GM18858 (cell line): ENCODE results near the gene DDX53.

ENCODE experiments used
- ATAC-seq: cut with Tn5 transposase; IDR thresholded peaks from one replicate; pipeline ENCODE4 v1.9.1; 2021; ENCODE audit not compliant: unreplicated experiment

Gene DDX53

GRCh38 chrX:22999696-23000223, at the start of gene DDX53:
TSS of gene DDX53 (plus strand) at chrX:22999960. CDS start at chrX:23000058, 98 bp downstream.
- ATAC-seq, result no peak

DNA sequence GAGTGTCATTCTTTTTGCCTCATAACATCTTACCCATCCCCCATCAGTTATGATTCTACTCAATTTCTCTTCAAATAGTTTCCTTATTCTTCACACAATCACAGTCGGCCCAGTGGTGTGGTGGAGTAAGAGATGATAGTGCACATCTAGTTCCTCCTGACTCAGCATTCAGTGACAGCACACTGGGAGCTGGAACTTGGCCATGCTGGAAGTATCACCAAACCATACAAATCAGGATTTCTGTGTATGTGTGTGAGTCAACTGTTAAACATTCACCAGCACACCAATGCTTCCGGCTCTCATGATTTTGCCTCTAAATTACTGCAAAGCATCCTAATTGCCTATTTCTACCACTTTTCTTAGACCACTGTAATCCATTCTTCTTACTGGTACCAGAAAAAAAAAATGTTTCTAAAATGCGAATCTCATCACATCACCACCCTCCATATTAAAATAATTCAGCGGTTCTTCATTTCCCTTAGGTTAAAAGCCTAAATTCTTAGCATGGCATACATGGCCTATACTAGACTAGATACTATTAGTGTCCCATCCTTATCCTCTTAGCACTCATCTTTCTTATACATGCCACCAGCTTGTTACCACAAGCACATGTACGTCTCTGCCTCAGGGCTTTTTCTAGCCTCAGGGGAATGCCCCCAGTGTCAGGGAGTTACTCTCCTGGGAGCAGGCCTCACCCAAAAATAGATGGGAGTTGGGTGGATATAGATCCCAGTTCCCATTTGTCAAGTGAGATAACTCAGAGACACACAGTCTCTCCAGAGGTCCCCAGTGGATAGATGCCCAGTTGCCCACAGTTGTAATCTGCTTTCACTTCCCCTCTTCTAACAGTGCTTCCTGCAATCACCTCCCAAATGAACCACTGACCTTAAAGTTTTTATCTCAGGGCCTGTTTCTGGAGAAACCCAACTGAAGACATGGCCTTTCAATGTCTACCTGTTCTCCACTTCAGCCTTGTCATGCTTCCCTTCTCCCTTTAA, 49.2 kb upstream of the DDX53 start:
- no peak for ATAC-seq

- ATAC-seq, result no peak
Observed at GRCh38 chrX:22952010-22952409, 47.8 kb upstream of the DDX53 start.

DNA sequence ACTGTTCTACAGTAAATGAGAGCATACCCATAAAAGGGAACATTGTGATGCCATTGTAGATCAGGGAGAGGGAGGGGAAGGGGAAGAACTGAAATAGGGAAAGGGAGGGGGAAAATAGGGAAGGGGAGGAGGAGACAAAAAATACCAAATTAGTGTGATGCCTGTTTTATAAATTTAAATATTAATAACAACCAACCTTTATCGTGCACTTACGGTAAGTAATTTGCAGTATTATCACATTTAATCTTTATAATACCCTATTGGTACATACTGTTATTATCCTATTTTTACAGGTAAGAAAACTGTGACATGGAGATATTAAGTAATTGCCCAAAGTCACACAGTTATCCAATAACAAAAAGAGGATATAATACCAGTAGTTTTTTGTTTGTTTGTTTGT, 41.5 kb upstream of the DDX53 start:
- ATAC-seq, result no peak

DNA sequence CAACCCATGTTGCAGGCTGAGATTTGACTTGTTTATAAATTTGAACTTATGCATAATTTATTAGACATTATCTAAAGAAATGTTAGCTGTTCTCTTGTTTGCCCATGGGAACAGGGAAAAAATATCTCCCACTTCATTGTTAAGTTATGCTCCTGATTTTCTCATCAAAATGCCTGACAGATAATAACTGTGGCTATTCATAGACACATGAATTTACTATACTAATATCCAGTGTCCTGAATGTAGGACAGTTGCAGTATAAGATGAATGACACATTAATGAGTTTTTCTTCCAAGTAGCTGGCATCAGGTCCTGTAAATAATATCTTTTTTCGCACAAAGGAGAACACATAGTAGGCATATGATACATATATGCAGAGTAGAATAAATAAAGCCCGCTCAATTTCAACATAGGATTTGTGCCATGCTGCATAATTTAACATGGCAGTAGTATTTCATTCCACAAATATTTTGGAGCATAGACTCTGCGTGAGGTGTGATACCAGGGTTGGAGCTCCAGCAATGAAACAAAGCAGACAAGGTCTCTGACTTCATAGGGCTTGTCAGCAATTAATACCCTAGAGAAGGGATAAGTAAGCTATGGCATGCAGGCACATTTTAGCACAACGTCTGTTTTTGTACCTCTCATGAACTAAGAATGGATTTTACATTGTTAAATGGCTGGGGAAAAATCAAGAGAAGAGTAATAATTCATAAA, 40.4 kb upstream of the DDX53 start:
- no peak for ATAC-seq

- ATAC-seq, result no peak
Observed at GRCh38 chrX:22963196-22963595, 36.6 kb upstream of the DDX53 start.

GRCh38 chrX:22968494-22968893, 31.3 kb upstream of the DDX53 start:
- ATAC-seq, result no peak

- no peak for ATAC-seq
Observed at GRCh38 chrX:22969411-22969810, 30.3 kb upstream of the DDX53 start.

DNA sequence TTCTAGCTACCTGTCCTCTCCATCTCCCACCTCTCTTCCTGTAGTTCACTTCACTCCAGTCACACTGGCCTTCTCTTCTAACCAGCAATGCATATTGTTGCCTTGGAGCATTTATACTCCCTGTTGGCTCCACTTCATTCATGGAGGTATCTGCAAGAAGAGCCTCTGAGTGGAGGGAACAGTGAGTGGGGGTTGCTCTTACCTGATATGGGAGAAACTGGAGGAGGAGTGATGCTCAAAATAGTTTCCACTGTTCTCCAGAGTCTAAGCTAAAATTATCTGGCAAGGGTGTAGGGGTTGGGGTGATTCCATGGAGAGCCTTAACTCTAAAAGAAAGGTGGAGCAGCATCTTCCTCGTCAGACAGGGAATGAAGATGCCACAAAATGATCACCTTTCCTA, 28.9 kb upstream of the DDX53 start:
- no peak for ATAC-seq

DNA sequence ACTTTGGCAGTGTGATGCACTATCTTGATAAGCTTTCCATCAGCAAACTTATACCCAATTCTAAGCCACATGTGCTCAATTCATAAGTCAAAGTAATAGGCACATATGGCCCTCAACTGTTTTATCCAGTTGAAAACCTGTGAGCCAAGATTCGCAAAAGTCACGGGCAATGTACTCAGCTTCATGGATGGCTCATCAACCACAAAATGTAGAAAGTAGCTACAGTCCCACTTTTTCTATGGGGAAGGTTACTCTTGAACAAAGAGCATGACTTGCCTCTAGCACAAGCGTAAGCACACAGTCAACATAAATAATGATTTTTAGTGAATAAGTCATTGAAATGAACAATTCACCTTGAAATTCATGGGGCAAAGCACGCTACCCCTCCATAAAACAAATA, 25.1 kb upstream of the DDX53 start:
- ATAC-seq, result no peak

DNA sequence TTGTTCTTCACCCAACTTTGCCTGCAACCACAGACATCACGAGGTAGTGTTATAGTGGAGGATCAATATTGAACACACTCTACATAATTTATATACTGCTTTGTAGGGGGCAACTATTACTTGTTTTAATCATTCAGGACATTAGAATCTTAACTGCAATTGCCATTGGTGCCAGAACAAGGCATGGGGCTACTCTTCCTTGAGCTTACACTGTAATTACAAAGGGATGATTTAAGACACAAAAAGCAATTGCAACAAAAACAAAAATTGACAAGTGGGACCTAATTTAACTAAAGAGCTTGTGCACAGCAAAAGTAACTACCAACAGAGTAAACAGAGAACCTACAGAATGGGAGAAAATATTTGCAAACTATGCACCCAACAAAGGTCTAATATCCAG, 24.0 kb upstream of the DDX53 start:
- ATAC-seq, result no peak

- ATAC-seq, result no peak
Observed at GRCh38 chrX:22985958-22986357, 13.8 kb upstream of the DDX53 start.

GRCh38 chrX:22987452-22987851, 12.3 kb upstream of the DDX53 start:
- no peak for ATAC-seq

GRCh38 chrX:23003116-23003515, 3.4 kb downstream of the DDX53 start:
- ATAC-seq, result no peak

- ATAC-seq, result no peak
Observed at GRCh38 chrX:23008431-23009099, 8.8 kb downstream of the DDX53 start.

- no peak for ATAC-seq
Observed at GRCh38 chrX:23012162-23012561, 12.4 kb downstream of the DDX53 start.

- no peak for ATAC-seq
Observed at GRCh38 chrX:23012636-23013035, 12.9 kb downstream of the DDX53 start.

GRCh38 chrX:23013366-23013765, 13.6 kb downstream of the DDX53 start:
- ATAC-seq, result no peak

DNA sequence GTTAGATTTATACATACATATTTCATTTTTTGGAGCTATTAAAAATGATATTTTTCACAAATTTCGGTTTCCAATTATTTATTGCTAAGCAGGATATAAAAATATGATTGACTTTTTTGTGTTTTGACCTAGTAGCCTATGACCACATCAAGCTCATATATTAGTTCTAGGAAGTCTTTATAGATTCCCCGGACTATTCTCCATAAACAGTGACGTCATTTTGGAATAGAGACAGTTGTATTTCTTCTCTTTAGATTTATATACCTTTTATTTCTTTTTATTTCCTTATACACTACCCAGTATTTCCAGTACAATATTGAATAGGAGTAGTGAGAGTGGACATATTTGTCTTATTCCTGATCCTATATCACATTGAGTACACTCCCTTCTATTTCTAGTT, 31.8 kb downstream of the DDX53 start:
- ATAC-seq, result no peak

GRCh38 chrX:23035493-23035892, 35.7 kb downstream of the DDX53 start:
- no peak for ATAC-seq

- ATAC-seq, result no peak
Observed at GRCh38 chrX:23046443-23046842, 46.7 kb downstream of the DDX53 start.
